ENCODE measurements around the gene C10orf67.

C10orf67 gene

DNA sequence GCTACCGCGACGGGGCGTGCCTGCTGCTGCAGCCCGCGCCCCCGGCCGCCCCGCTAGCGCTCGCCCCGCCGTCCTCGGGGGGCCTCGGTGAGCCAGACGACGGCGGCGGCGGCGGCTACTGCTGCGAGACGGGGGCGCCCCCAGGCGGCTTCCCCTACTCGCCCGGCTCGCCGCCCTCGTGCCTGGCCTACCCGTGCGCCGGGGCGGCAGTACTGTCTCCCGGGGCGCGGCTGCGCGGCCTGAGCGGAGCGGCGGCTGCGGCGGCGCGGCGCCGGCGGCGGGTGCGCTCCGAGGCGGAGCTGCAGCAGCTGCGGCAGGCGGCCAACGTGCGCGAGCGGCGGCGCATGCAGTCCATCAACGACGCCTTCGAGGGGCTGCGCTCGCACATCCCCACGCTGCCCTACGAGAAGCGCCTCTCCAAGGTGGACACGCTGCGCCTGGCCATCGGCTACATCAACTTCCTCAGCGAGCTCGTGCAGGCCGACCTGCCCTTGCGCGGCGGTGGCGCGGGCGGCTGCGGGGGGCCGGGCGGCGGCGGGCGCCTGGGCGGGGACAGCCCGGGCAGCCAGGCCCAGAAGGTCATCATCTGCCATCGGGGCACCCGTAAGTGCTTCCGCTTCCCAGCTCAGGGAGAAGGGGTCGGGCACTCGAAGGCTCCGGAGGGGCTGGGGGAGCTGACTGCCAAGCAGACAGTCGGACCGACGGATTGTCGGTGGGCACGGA, 151.7 kb downstream of the C10orf67 start:
- Histone ChIP-seq H3K36me3 (ENCODE audit: control insufficient read depth in 1 of 2, insufficient read depth in 2 of 2, low read length in 2 of 2) (no peaks in the 10 kb centered on the region), H3K4me3 (ENCODE audit: low read depth in 1 of 2, low read length in 2 of 2) (no peak overlapping the region), H3K9ac (ENCODE audit: low read depth in 1 of 2, low read length in 2 of 2) (no peak overlapping the region), H3K27me3 (ENCODE audit: control insufficient read depth in 1 of 2, insufficient read depth in 2 of 2, low read length in 2 of 2) (peaks cover 55 to 57% of the 10 kb centered on the region in 2 donors), H3K4me1 (ENCODE audit: control insufficient read depth in 1 of 2, insufficient read depth in 2 of 2, low read length in 2 of 2) (no peaks in the 10 kb centered on the region), H3K9me3 (ENCODE audit: control insufficient read depth in 1 of 2, low read length in 2 of 2) (no peaks in the 10 kb centered on the region), H3K27ac (ENCODE audit: low read depth, low read length) (no peak overlapping the region)

DNA sequence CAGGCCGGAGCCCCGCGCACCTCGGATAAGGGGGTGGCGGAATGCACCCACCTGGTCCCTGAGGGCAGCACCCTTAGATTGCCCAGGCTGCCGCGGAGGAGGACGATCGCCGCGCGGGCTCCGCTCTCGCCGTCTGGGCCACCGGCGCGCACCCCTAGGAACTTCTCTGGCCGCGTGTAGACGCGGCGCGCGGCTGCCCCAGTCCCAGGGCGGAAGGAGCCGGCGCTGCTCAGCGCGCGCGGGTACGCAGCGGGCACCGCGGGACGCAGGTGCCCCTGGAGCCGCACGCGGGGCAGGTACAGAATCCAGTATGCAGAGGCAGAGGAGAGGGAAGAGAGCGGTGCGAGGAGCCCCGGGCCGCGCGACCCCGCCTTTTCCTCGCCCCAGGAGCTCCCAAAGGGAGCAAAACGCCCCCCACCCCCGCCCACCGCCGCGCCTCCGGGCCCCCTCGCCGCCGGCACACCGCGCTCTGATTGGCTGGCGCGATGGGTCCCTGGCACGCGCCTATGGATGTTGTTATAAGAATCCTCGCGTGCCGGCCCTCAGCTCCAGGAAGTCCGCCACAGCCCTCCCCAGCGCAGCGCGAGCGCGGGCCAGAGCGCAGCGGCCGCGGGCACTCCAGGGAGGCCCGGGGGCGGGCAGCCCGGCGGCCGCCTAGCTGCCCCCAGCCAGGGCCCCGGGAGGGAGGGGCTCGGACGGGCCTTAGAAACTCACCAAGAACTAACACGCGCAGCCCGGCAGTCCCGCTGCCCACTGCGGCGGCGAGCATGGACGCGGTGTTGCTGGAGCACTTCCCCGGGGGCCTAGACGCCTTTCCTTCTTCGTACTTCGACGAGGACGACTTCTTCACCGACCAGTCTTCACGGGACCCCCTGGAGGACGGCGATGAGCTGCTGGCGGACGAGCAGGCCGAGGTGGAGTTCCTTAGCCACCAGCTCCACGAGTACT, 152.6 kb downstream of the C10orf67 start, which contains the start of gene PTF1A:
Gene PTF1A, plus strand, starts transcription at position 549 of the 948 bp plus-strand sequence. Its CDS starts 219 bp downstream, at position 768.
- H3K4me1 ChIP-seq (ENCODE audit: control insufficient read depth in 1 of 2, insufficient read depth in 2 of 2, low read length in 2 of 2): no peaks in the 10 kb centered on the region
- H3K27ac ChIP-seq (ENCODE audit: low read depth, low read length): no peak within 1 kb of the TSS
- no peak within 1 kb of the TSS for H3K9ac ChIP-seq (ENCODE audit: low read depth in 1 of 2, low read length in 2 of 2)
- H3K27me3 ChIP-seq (ENCODE audit: control insufficient read depth in 1 of 2, insufficient read depth in 2 of 2, low read length in 2 of 2): peaks cover 49% of the 10 kb centered on the region in 2 donors
- H3K9me3 ChIP-seq (ENCODE audit: control insufficient read depth in 1 of 2, low read length in 2 of 2): no peaks in the 10 kb centered on the region
- no peaks in the 10 kb centered on the region for H3K36me3 ChIP-seq (ENCODE audit: control insufficient read depth in 1 of 2, insufficient read depth in 2 of 2, low read length in 2 of 2)
- H3K4me3 ChIP-seq (ENCODE audit: low read depth in 1 of 2, low read length in 2 of 2): no peak within 1 kb of the TSS

DNA sequence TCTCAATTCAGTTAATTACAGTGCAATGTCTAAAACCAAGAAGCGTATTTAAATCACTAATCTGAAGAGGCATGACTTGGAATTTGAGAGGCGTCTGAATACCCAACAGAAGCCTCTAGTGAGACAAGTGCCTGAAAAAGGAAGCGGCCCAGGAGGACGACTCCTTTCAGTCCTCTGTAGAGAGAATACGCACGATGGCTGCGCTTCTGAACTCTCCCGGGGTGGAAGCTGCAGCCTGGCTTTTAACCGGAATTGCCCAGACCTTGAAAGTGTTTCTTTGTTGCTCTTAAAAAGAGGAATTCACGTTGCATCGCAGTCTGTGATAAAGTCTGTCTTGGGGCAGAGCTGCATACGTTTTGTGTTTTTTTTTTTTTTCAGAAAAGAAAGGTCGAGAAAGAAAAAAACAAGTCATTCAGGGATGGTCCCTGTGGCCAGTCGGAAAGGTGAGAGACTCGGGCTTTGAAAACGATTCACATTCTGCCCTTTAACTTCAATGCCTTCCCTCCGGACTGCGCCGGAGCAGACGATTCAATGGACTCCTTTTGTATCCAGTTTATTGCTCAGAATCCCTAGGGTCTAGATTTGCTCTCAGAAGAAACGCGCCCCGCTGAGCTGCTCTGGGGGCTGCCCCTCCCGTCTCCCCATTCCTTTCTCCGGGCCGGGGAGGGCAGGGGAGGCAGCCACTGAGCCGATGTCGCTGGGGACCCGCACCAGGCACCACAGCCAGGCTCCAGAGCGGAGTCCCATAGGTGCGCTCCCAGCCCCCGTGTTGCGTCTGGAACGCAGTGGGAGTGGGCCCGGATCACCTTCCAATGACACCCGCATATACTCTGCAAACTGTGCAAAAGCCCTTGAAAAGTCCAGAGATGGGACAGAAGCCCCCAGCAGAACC, 153.5 kb downstream of the C10orf67 start:
- H3K36me3 ChIP-seq (ENCODE audit: control insufficient read depth in 1 of 2, insufficient read depth in 2 of 2, low read length in 2 of 2): no peaks in the 10 kb centered on the region
- no peaks in the 10 kb centered on the region for H3K4me1 ChIP-seq (ENCODE audit: control insufficient read depth in 1 of 2, insufficient read depth in 2 of 2, low read length in 2 of 2)
- H3K9me3 ChIP-seq (ENCODE audit: control insufficient read depth in 1 of 2, low read length in 2 of 2): no peaks in the 10 kb centered on the region
- peaks cover 41 to 42% of the 10 kb centered on the region in 2 donors for H3K27me3 ChIP-seq (ENCODE audit: control insufficient read depth in 1 of 2, insufficient read depth in 2 of 2, low read length in 2 of 2)
- H3K27ac ChIP-seq (ENCODE audit: low read depth, low read length): no peak overlapping the region
- H3K9ac ChIP-seq (ENCODE audit: low read depth in 1 of 2, low read length in 2 of 2): no peak overlapping the region
- no peak overlapping the region for H3K4me3 ChIP-seq (ENCODE audit: low read depth in 1 of 2, low read length in 2 of 2)

DNA sequence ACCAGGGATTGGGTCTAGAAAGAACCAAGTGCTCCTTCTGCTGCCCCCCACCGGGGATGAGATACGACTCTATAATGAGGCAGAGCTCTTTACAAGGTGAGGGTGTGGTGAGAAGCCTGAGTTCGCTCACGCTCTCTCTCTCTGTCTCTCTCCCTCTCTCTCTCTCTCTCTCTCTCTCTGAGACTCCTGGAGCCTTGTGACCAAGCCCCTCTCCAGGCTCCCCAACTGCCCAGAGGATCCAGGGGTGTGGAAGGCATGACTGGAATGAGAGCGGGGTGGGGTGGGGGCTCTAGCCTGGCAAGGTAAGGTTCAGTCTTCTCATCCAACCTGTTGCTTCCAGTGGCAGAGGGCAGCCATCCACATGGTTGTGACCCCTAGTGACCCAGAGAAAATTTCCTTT, 155.6 kb downstream of the C10orf67 start:
- H3K4me1 ChIP-seq (ENCODE audit: control insufficient read depth in 1 of 2, insufficient read depth in 2 of 2, low read length in 2 of 2): no peaks in the 10 kb centered on the region
- no peaks in the 10 kb centered on the region for H3K36me3 ChIP-seq (ENCODE audit: control insufficient read depth in 1 of 2, insufficient read depth in 2 of 2, low read length in 2 of 2)
- H3K4me3 ChIP-seq (ENCODE audit: low read depth in 1 of 2, low read length in 2 of 2): no peak overlapping the region
- H3K27me3 ChIP-seq (ENCODE audit: control insufficient read depth in 1 of 2, insufficient read depth in 2 of 2, low read length in 2 of 2): peaks cover 20 to 23% of the 10 kb centered on the region in 2 donors
- H3K9ac ChIP-seq (ENCODE audit: low read depth in 1 of 2, low read length in 2 of 2): no peak overlapping the region
- H3K9me3 ChIP-seq (ENCODE audit: control insufficient read depth in 1 of 2, low read length in 2 of 2): no peaks in the 10 kb centered on the region
- no peak overlapping the region for H3K27ac ChIP-seq (ENCODE audit: low read depth, low read length)

DNA sequence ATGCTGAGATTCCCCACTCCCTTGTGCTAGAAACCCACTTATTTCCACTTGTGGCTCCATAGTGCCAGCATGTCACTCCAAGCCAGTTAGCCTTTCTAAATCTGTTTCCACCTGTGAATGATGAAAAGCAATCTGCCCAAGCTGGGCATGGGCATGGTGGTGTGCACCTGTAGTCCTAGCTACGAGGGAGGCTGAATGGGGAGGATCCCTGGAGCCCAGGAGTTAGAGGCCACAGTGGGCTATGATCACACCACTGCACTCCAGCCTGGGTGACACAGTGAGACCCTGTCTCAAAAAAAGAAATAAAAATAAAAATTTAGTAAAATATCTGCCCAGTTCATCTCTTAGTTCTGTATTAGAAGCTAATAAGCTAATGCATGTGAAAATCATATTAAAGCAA, 157.4 kb downstream of the C10orf67 start:
- Histone ChIP-seq H3K4me1 (ENCODE audit: control insufficient read depth in 1 of 2, insufficient read depth in 2 of 2, low read length in 2 of 2) (no peaks in the 10 kb centered on the region), H3K36me3 (ENCODE audit: control insufficient read depth in 1 of 2, insufficient read depth in 2 of 2, low read length in 2 of 2) (no peaks in the 10 kb centered on the region), H3K27ac (ENCODE audit: low read depth, low read length) (no peak overlapping the region), H3K4me3 (ENCODE audit: low read depth in 1 of 2, low read length in 2 of 2) (no peak overlapping the region), H3K9ac (ENCODE audit: low read depth in 1 of 2, low read length in 2 of 2) (no peak overlapping the region), H3K27me3 (ENCODE audit: control insufficient read depth in 1 of 2, insufficient read depth in 2 of 2, low read length in 2 of 2) (peaks cover 13 to 14% of the 10 kb centered on the region in 2 donors), H3K9me3 (ENCODE audit: control insufficient read depth in 1 of 2, low read length in 2 of 2) (no peaks in the 10 kb centered on the region)

DNA sequence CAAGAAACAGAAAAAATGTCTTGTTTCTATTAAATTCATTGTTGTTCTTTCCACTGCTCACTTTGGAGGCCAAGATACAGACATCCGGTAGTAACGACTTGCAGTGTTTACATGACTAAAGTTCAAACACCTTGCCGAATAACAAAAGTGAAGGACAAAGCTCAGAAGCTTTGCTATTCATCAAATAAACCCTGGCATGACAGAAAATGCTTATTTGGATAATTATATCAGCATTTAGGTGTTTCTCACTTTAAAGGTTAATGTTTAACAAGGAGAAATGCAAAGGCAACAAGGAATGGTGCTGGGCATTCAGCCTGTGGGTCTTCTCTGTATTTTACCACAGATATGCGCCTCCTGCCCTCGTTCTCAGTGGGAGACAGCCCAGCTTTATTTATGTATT, 157.9 kb downstream of the C10orf67 start:
- Histone ChIP-seq H3K4me3 (ENCODE audit: low read depth in 1 of 2, low read length in 2 of 2) (no peak overlapping the region), H3K4me1 (ENCODE audit: control insufficient read depth in 1 of 2, insufficient read depth in 2 of 2, low read length in 2 of 2) (no peaks in the 10 kb centered on the region), H3K36me3 (ENCODE audit: control insufficient read depth in 1 of 2, insufficient read depth in 2 of 2, low read length in 2 of 2) (no peaks in the 10 kb centered on the region), H3K9me3 (ENCODE audit: control insufficient read depth in 1 of 2, low read length in 2 of 2) (no peaks in the 10 kb centered on the region), H3K27ac (ENCODE audit: low read depth, low read length) (no peak overlapping the region), H3K9ac (ENCODE audit: low read depth in 1 of 2, low read length in 2 of 2) (no peak overlapping the region), H3K27me3 (ENCODE audit: control insufficient read depth in 1 of 2, insufficient read depth in 2 of 2, low read length in 2 of 2) (peaks cover 12% of the 10 kb centered on the region in 2 donors)

DNA sequence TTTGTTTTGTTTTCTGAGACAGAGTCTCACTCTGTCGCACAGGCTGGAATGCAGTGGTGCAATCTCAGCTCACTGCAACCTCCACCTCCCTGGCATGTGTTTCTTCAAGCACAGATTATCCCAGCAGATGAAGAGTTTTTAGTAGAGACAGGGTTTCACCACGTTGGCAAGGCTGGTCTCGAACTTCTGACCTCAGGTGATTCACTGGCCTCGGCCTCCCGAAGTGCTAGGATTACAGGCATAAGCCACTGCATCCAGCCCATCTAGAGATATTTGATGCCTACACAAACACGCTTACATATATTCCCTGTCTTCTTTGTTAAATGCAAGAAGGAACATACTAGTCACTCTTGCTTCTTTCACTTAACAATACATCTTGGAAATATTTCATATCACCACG, 158.4 kb downstream of the C10orf67 start:
- H3K27ac ChIP-seq (ENCODE audit: low read depth, low read length): no peak overlapping the region
- H3K27me3 ChIP-seq (ENCODE audit: control insufficient read depth in 1 of 2, insufficient read depth in 2 of 2, low read length in 2 of 2): peaks cover 7% of the 10 kb centered on the region in 2 donors
- no peaks in the 10 kb centered on the region for H3K36me3 ChIP-seq (ENCODE audit: control insufficient read depth in 1 of 2, insufficient read depth in 2 of 2, low read length in 2 of 2)
- H3K4me3 ChIP-seq (ENCODE audit: low read depth in 1 of 2, low read length in 2 of 2): no peak overlapping the region
- H3K9ac ChIP-seq (ENCODE audit: low read depth in 1 of 2, low read length in 2 of 2): no peak overlapping the region
- H3K9me3 ChIP-seq (ENCODE audit: control insufficient read depth in 1 of 2, low read length in 2 of 2): no peaks in the 10 kb centered on the region
- H3K4me1 ChIP-seq (ENCODE audit: control insufficient read depth in 1 of 2, insufficient read depth in 2 of 2, low read length in 2 of 2): no peaks in the 10 kb centered on the region

DNA sequence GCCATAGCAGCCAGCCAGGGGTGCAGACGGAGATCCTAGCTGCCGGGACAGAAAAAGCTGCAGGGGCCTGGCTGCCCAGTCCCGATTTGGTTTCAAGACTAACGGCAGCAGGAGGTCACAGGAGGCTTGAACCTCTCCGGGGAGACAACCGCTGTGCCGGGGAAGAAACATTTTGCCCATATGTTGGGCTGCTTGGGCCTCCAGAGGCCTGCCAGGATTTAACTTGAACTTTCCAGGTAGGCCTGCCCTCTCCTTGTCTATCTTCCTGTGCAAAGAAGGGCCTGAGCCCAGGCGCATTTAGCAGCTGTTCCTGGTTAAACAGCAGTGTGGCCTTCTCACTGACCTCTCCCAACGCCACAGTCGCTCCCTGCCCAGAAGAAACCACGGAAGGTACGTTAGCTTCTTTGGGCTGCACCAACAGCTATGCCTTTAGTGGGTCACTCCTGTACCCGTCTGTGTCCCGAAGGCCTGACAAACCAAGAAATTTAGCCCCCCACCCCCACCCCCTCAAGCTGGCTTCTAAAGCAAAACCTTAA, 169.6 kb downstream of the C10orf67 start:
- Histone ChIP-seq H3K4me1 (ENCODE audit: control insufficient read depth in 1 of 2, insufficient read depth in 2 of 2, low read length in 2 of 2) (no peaks in the 10 kb centered on the region), H3K36me3 (ENCODE audit: control insufficient read depth in 1 of 2, insufficient read depth in 2 of 2, low read length in 2 of 2) (no peaks in the 10 kb centered on the region), H3K27me3 (ENCODE audit: control insufficient read depth in 1 of 2, insufficient read depth in 2 of 2, low read length in 2 of 2) (peaks cover 27 to 46% of the 10 kb centered on the region in 2 donors), H3K9me3 (ENCODE audit: control insufficient read depth in 1 of 2, low read length in 2 of 2) (no peaks in the 10 kb centered on the region), H3K27ac (ENCODE audit: low read depth, low read length) (no peak overlapping the region), H3K9ac (ENCODE audit: low read depth in 1 of 2, low read length in 2 of 2) (no peak overlapping the region), H3K4me3 (ENCODE audit: low read depth in 1 of 2, low read length in 2 of 2) (no peak overlapping the region)

DNA sequence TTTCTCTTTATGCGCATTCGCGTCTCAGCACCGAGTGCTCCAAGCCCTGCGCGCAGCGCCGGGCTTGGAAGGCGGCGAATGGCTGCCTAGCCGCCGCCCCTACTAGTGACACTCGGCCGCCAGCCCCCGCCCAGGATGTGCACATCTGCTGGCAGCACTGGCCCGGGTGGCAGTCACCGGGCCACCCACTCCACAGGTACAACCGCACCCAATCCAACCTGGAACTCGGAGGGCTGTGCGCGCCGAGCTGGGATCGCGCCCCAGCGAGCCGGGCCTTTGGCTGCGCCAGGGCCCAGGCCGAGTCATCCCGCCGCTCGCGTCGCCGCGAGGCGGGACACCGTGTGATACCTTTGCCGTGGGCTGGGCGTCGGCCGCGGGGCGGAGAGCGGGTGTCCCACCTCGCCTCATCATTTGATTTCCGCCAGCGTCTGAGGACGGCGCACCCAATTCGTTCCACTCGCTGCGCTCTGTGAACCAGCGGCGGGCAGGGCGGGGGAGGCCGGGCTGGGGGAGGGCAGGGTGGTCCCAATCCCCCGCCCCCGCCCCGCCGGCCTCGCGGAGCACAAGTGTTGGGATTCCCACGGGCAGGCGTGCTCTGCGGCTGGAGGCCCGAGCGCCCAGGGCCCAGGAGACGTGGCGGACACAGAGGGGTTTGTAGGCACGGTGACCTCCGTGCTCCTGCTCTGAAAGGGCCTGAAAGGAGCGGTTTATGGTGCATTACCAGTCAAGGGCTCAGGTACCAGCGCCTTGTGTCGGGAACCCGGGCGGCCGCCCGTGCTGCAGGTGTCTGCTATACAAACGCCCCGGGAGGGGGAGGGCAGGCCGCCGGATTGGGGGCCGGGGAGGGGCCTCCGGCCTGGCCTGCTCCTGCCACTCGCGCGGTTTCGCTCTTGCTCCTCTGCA, 170.3 kb downstream of the C10orf67 start:
- no peak overlapping the region for H3K4me3 ChIP-seq (ENCODE audit: low read depth in 1 of 2, low read length in 2 of 2)
- H3K36me3 ChIP-seq (ENCODE audit: control insufficient read depth in 1 of 2, insufficient read depth in 2 of 2, low read length in 2 of 2): no peaks in the 10 kb centered on the region
- no peak overlapping the region for H3K27ac ChIP-seq (ENCODE audit: low read depth, low read length)
- no peak overlapping the region for H3K9ac ChIP-seq (ENCODE audit: low read depth in 1 of 2, low read length in 2 of 2)
- H3K9me3 ChIP-seq (ENCODE audit: control insufficient read depth in 1 of 2, low read length in 2 of 2): no peaks in the 10 kb centered on the region
- peaks cover 30 to 46% of the 10 kb centered on the region in 2 donors for H3K27me3 ChIP-seq (ENCODE audit: control insufficient read depth in 1 of 2, insufficient read depth in 2 of 2, low read length in 2 of 2)
- no peaks in the 10 kb centered on the region for H3K4me1 ChIP-seq (ENCODE audit: control insufficient read depth in 1 of 2, insufficient read depth in 2 of 2, low read length in 2 of 2)

Measured in duodenal mucosa (tissue), 2 donors.